ENCODE measurements around the gene RAB6B.

The RAB6B gene

DNA sequence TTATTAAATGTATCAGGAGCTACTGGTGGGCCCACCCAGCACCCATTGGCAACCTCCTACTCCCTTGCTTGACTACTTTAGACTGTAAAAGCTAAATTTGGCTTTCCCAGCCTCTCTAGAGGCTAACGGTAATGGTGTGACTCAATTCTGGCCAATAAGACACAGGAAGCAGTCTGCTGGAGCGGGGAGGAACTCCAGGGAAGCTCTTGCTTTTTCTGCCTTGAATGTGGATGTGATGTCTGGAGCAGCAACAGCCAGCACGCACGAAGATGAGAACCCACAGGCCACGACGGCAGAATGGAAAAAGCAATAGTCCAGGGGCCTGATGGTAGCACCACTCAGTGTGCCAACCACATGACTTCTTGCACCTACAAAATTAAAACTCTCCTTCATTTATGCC is 39.9 kb downstream of the RAB6B start:
- no peak for DNase-seq

DNA sequence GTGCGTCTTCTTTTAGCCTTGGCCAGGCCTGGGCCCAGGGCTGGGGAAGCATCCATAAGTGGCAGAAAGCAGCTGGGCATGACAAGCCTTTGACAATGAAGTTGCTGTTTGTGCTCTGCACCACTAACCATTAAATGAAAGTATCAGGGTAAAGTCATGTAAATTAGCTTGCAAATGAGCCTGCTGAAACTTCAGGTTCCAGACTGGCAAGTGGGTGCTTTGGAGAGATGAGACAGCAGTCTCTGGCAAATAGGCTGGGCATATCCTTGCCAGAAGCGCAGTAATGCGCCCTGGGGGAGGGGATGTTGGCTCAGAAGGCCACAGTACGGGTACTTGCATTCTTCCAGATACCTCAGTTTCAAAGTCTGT is 40.7 kb downstream of the RAB6B start:
- no peak for DNase-seq

- no peak for DNase-seq
Measured at GRCh38 chr3:133854264-133855001, 41.2 kb downstream of the RAB6B start.

GRCh38 chr3:133853925-133854227 is 41.8 kb downstream of the RAB6B start:
- DNase-seq: no peak

- no peak for DNase-seq
Measured at GRCh38 chr3:133853063-133853924, 42.4 kb downstream of the RAB6B start.

GRCh38 chr3:133851931-133852330 is 43.8 kb downstream of the RAB6B start:
- DNase-seq: no peak

GRCh38 chr3:133851266-133851906 is 44.3 kb downstream of the RAB6B start:
- no peak for DNase-seq

- no peak for DNase-seq
Measured at GRCh38 chr3:133850034-133850433, 45.6 kb downstream of the RAB6B start.

GRCh38 chr3:133849346-133849745 is 46.3 kb downstream of the RAB6B start:
- no peak for DNase-seq

DNA sequence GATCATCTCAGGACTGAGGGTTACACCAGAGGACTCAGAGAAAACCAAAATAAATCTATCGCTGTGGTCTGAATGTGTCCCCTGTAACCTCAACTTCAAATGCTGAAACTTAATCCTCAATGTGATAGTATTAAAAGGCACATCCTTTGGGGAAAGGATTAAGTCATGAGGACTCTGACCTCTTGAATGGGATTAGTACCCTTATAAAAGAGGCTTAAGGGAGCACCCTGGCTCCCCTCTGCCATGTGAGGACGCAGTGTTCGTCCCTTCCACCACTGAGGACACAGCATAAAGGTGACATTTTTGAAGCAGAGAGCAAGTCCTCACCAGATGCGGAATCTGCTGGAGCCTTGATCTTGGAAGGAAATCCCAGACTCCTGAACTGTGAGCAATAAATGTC is 50.6 kb downstream of the RAB6B start:
- no peak for DNase-seq

DNA sequence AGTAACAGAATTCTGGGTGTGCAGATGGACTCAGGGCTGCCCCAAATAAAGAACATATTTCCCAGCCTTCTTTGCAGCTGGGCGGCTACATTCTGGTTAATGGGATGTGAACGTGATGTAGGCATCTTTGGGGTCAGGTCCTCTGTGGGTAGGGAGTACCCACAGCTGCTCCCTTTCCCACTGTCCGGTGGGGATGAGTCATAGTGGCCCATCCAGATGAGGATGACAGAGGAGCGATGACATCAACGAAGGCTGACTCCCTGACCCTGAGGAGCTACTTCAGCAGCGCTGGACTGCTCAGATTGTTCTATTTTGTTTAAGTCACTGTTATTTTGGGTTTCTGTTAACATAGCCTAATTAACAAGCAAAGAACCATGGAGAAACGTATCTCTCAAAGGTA is 52.0 kb downstream of the RAB6B start:
- no peak for DNase-seq

DNA sequence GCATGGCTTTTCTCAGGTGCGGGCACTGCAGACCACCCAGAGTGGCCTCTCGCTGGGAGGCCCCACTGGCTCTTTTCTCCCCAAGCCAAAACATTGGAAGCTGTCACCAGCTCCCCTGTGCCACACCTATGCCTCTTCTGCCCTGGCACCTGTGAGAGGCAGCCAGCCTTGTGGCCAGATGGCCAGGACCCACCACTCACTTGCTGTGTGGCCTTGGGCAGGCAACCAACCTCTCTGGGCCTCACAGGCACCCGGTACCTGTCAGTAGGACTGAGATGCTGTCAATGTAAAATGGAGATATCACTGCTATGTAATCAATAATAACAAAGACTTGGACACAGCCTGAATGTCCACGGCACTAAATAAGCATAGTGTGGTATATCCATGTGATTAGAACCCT is 53.5 kb downstream of the RAB6B start:
- no peak for DNase-seq

GRCh38 chr3:133841196-133841595 is 54.5 kb downstream of the RAB6B start:
- no peak for DNase-seq

DNA sequence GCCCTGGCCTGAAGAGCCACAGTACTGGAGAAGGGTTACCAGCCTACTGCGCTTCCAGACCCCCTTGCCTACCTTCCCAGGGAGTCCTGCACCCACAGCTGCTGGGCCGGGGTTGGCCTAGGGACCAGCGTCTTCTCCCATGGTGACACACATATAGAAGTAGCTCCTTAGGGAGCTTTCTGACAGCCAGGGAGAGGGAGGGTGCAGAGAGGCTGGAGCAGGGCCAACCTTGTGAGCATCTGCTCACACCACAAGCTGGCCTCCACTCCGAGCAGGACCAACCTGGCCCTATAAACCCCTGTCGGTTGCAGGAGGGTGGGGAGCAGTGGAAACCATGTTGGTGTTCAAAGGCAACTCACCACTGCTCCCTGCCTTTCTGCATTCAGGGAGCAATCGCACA is 54.9 kb downstream of the RAB6B start:
- DNase-seq: no peak

DNA sequence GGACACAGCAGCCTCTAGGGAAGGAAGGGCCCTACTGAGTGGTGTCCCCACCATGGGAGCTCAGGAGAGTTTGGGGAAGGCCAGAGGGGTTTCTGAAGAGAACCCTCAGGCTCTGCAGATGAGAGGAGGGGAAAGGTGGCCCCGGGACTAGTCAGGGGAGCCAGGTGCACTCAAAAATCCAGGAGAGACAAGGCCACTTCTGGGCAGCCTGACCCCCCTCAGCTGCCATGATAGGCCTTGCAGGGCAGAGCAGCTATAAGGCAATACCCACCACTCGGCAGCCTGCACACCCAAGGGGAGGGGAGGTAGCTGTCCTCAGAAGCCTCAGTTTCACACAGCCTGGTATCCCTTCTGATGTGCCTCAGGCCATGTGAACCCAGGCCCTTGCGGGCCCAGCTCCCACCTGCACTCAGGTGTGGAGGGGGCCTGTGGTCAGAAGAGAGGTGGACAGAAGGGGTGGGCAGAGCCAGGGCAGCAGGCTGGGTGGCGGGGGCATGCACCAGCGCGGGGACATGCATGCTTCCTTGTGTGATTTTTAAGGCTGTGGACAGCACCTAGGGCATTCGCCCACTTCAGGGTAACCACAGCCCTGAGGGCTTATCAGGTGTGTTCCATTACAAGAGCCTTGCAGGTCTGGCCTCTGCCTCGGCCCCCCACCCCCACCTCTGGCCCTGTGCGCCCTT is 55.5 kb downstream of the RAB6B start:
- DNase-seq: no peak

DNA sequence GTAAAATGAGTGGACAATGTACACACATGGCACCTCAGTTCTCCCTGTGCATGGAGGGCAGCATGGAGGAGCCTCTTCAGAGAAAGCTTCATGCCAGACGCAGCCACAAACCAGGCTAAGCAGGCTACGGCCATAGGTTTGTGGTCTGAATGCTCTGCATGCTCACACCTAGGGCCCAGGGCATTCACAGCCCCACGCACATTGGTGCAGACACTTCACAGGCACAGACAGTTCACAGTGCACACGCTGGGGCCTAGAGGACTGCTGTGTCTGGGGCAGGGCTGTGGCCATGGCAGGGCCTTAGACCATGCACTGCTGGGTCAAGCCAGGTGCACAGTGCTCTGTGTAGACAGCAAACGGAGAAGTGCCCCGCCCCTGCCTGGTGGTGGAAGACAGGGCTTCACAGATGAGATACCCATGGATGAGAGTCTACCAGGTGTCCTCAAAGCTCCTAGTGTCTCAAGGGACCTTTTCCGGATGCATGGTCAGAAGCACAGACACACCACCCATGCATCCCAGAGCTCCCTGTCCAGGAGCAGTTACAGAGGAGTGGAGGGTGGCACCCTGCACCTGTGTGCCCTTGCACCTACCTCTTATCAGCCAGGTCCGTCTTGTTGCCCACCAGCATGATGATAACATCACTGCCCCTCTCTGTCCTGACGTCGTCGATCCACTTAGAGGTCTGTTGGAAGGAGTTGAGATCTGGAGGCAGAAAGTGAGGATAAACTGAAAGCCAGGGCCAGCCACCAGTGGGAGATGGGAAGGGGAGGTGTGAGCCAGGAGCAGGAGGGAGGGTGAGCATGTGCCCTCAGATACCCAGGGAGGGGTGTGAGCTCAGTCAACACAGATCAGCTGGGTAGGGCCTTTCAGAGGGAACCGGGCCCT is 56.5 kb downstream of the RAB6B start:
- DNase-seq: no peak

- DNase-seq: no peak
Measured at GRCh38 chr3:133838296-133838789, 57.3 kb downstream of the RAB6B start.

DNA sequence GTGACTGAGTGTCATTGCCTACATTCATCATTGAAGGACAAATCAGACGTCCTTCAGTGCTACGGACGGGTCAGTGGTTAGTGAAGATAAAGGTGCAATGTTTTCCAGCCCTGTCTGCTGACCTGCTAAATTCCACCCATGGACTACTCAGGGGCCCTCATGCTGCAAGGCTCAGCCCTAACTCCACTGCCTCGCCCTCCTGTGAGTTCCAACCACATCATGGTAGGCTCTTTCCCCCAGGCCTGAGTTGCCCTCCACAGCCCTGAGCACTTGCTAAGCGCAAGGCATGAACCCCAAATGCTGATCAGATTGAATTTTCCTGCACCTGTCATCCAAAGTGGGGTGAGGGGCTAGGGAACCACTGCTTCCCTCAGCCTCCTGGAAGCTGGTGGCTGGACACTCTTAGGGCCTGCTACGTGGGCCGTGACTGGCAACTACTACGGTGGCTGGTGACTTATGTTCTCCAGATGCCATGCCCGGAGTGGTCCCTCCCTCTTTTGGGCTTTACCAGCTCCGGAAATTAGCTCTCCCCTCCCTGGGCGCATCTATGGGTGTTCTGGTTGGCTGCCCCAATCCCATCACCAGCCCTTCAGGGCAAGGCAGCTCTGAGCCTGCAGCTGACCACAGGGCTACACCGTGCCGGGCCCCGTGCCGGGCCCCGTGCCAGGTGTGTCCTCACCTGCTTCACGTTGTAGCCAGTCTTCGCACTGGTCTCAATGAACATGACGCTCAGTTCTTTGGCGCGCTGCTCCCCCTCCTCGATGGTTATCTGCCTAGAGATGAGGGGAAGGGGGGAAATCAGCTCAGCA is 58.0 kb downstream of the RAB6B start:
- no peak for DNase-seq

DNA sequence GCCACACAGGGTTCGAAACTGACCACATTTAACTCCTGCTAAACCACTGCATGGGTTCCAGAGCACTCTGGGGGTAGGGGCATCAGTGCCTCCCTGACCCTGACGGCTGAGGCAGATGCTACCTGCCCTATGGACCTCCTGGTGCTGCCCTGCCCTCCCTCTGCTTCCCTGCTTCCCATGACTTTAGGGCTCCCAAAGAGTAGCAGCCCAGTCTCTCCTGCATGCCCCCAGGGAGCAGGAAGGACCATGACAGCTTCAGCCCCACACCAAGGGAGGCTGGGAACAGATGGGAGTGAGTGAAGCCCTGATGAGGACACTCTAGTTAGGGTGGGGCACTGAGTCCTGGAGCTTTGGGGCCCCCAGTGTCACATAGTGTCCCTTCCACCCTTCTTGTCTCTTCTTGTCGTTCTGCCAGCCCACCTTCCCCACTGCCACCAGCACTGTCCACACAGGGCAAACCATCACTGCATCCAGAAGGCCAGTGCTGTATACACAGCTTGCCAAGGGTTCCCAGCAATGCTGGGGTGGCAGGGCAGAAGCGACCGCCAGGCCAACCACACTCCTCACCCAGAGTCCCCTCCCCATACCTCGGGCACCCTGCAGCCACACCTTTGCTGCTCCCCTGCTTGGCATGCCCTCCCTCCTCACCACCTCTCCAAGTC is 59.1 kb downstream of the RAB6B start:
- no peak for DNase-seq

GRCh38 chr3:133835961-133836360 is 59.7 kb downstream of the RAB6B start:
- no peak for DNase-seq

- DNase-seq: no peak
Measured at GRCh38 chr3:133835418-133835743, 60.3 kb downstream of the RAB6B start.
